Measurements from ENCODE around the gene PPP1R17.

The PPP1R17 gene

GRCh38 chr7:31695859-31696614 is 9.0 kb downstream of the PPP1R17 start:
- Histone ChIP-seq H3K27ac (no peak overlapping the region), H3K4me3 (no peak overlapping the region)

GRCh38 chr7:31699050-31699449 is 12.0 kb downstream of the PPP1R17 start:
- no peak overlapping the region for H3K27ac ChIP-seq
- no peak overlapping the region for H3K4me3 ChIP-seq

GRCh38 chr7:31702354-31702753 is 15.3 kb downstream of the PPP1R17 start:
- Histone ChIP-seq H3K4me3 (no peak overlapping the region), H3K27ac (no peak overlapping the region)

GRCh38 chr7:31705377-31705776 is 18.4 kb downstream of the PPP1R17 start:
- Histone ChIP-seq H3K27ac (no peak overlapping the region), H3K4me3 (no peak overlapping the region)

- Histone ChIP-seq H3K27ac (no peak overlapping the region), H3K4me3 (no peak overlapping the region)
Observed at GRCh38 chr7:31707089-31707488, 20.1 kb downstream of the PPP1R17 start.

GRCh38 chr7:31710171-31710570 is 23.2 kb downstream of the PPP1R17 start:
- H3K27ac ChIP-seq: no peak overlapping the region
- no peak overlapping the region for H3K4me3 ChIP-seq

- Histone ChIP-seq H3K27ac (no peak overlapping the region), H3K4me3 (no peak overlapping the region)
Observed at GRCh38 chr7:31716355-31716754, 29.3 kb downstream of the PPP1R17 start.

GRCh38 chr7:31720366-31720765 is 33.4 kb downstream of the PPP1R17 start:
- H3K27ac ChIP-seq: no peak overlapping the region

GRCh38 chr7:31724696-31725095 is 37.7 kb downstream of the PPP1R17 start:
- H3K4me3 ChIP-seq: no peak overlapping the region
- H3K27ac ChIP-seq: peak overlapping the region in 1 of 21 experiments; percentile 54

More at GRCh38 chr7:31720366-31720765, 33.4 kb downstream of the PPP1R17 start:
- H3K4me3 ChIP-seq: no peak overlapping the region

GRCh38 chr7:31729195-31729804 is 42.3 kb downstream of the PPP1R17 start:
- Histone ChIP-seq H3K27ac (no peak overlapping the region), H3K4me3 (no peak overlapping the region)

GRCh38 chr7:31734456-31734855 is 47.4 kb downstream of the PPP1R17 start:
- no peak overlapping the region for H3K4me3 ChIP-seq
- H3K27ac ChIP-seq: peak overlapping the region in 1 of 21 experiments; percentile 11

GRCh38 chr7:31735991-31736982 is 49.3 kb downstream of the PPP1R17 start:
- H3K27ac ChIP-seq: no peak overlapping the region

GRCh38 chr7:31741852-31742251 is 54.8 kb downstream of the PPP1R17 start:
- no peak overlapping the region for H3K4me3 ChIP-seq
- no peak overlapping the region for H3K27ac ChIP-seq

More at GRCh38 chr7:31735991-31736982, 49.3 kb downstream of the PPP1R17 start:
- no peak overlapping the region for H3K4me3 ChIP-seq

- Histone ChIP-seq H3K27ac (no peak overlapping the region), H3K4me3 (no peak overlapping the region)
Observed at GRCh38 chr7:31744294-31744874, 57.4 kb downstream of the PPP1R17 start.

GRCh38 chr7:31747553-31747952 is 60.5 kb downstream of the PPP1R17 start:
- H3K27ac ChIP-seq: no peak overlapping the region

GRCh38 chr7:31748084-31748483 is 61.1 kb downstream of the PPP1R17 start:
- H3K4me3 ChIP-seq: no peak overlapping the region

More at GRCh38 chr7:31747553-31747952, 60.5 kb downstream of the PPP1R17 start:
- no peak overlapping the region for H3K4me3 ChIP-seq

GRCh38 chr7:31751726-31752125 is 64.7 kb downstream of the PPP1R17 start:
- no peak overlapping the region for H3K4me3 ChIP-seq
- no peak overlapping the region for H3K27ac ChIP-seq

More at GRCh38 chr7:31748084-31748483, 61.1 kb downstream of the PPP1R17 start:
- no peak overlapping the region for H3K27ac ChIP-seq

Measured in skin epidermis (tissue), 12 donors.